WTC11 (cell line): ENCODE results near the gene DGKH. TPM values are rescaled to one million over a fixed set of nuclear protein-coding genes. Genes with fewer than 3 reads are reported as not detected.

Experiments used
- ATAC-seq: fragments of 200-7000 bp; cut with Tn5 transposase; 2 replicates; pipeline ENCODE4 v1.10.0; 2021; ENCODE audit warnings: mild to moderate bottlenecking, moderate library complexity
- CTCF ChIA-PET: fragments of 300-600 bp; sonication (Branson Sonifier 250); formaldehyde crosslinking; loops from one replicate; lab custom pipeline; 2021; ENCODE audit warnings: antibody characterized with exemption; lab: Charles Lee
- POLR2A ChIA-PET: fragments of 350-600 bp; sonication (Branson Sonifier 250); formaldehyde crosslinking; loops from one replicate; lab custom pipeline; 2021; ENCODE audit warnings: antibody characterized with exemption; lab: Charles Lee
- DNase-seq: peaks from one replicate; pipeline ENCODE4 v3.0.0; 2021; ENCODE audit warnings: low spot score
- H3K27ac Mint-ChIP-seq: 2 replicates; pipeline ENCODE4 v1.8.0; 2021; ENCODE audit warnings: mixed read lengths
- H3K27me3 Mint-ChIP-seq: 2 replicates; pipeline ENCODE4 v1.8.0; 2021; ENCODE audit warnings: low read depth, mild to moderate bottlenecking, moderate library complexity, mixed read lengths
- H3K36me3 Mint-ChIP-seq: 2 replicates; pipeline ENCODE4 v1.8.0; 2021; ENCODE audit warnings: mixed read lengths
- H3K4me1 Mint-ChIP-seq: 2 replicates; pipeline ENCODE4 v1.8.0; 2022; ENCODE audit warnings: mixed read lengths
- H3K4me3 Mint-ChIP-seq: 2 replicates; pipeline ENCODE4 v1.8.0; 2021; ENCODE audit warnings: mild to moderate bottlenecking, moderate library complexity, mixed read lengths
- H3K9me3 Mint-ChIP-seq: 2 replicates; pipeline ENCODE4 v1.8.0; 2021; ENCODE audit warnings: mixed read lengths
- AR ChIP-seq: fragments of 250-450 bp; sonication (Bioruptor Pico); IDR thresholded peaks from 2 replicates; pipeline ENCODE4 v1.9.0; 2021; ENCODE audit warnings: mild to moderate bottlenecking
- ARID4B ChIP-seq: sonication (generic); formaldehyde crosslinking; IDR thresholded peaks from 2 replicates; pipeline ENCODE4 v1.8.0; 2023; ENCODE audit warnings: missing genetic modification reagents, mild to moderate bottlenecking, borderline replicate concordance
- CREM ChIP-seq: sonication (generic); formaldehyde crosslinking; IDR thresholded peaks from 2 replicates; pipeline ENCODE4 v1.8.1; 2022; ENCODE audit warnings: mild to moderate bottlenecking, missing genetic modification reagents, moderate library complexity
- ERG ChIP-seq: fragments of 250-450 bp; sonication (Bioruptor Pico); IDR thresholded peaks from 2 replicates; pipeline ENCODE4 v1.8.0; 2021; ENCODE audit warnings: mild to moderate bottlenecking
- ESRRA ChIP-seq: sonication (generic); formaldehyde crosslinking; IDR thresholded peaks from 2 replicates; pipeline ENCODE4 v1.8.1; 2022; ENCODE audit warnings: mild to moderate bottlenecking, missing genetic modification reagents, borderline replicate concordance
- GABPB1 ChIP-seq: sonication (generic); formaldehyde crosslinking; IDR thresholded peaks from 2 replicates; pipeline ENCODE4 v1.8.1; 2023; ENCODE audit warnings: mild to moderate bottlenecking, missing genetic modification reagents
- JAZF1 ChIP-seq: fragments of 250-450 bp; sonication (Bioruptor Pico); IDR thresholded peaks from 2 replicates; pipeline ENCODE4 v1.9.0; 2021; ENCODE audit warnings: moderate library complexity, mild to moderate bottlenecking, inconsistent platforms
- KAT7 ChIP-seq: sonication (generic); formaldehyde crosslinking; IDR thresholded peaks from 2 replicates; pipeline ENCODE4 v1.8.1; 2023; ENCODE audit warnings: missing genetic modification reagents, mild to moderate bottlenecking, borderline replicate concordance
- MAX ChIP-seq: sonication (generic); formaldehyde crosslinking; IDR thresholded peaks from 2 replicates; pipeline ENCODE4 v1.8.0; 2022; ENCODE audit warnings: mild to moderate bottlenecking, missing genetic modification reagents
- NR1H2 ChIP-seq: sonication (generic); formaldehyde crosslinking; IDR thresholded peaks from 2 replicates; pipeline ENCODE4 v1.9.0; 2021; ENCODE audit warnings: mild to moderate bottlenecking, moderate library complexity, missing genetic modification reagents
- PRRX2 ChIP-seq: fragments of 250-450 bp; sonication (Bioruptor Pico); IDR thresholded peaks from 2 replicates; pipeline ENCODE4 v1.8.0; 2021; ENCODE audit warnings: mild to moderate bottlenecking
- TEAD1 ChIP-seq: sonication (generic); formaldehyde crosslinking; IDR thresholded peaks from 2 replicates; pipeline ENCODE4 v1.8.0; 2022; ENCODE audit warnings: mild to moderate bottlenecking, missing genetic modification reagents
- ZBTB21 ChIP-seq: sonication (generic); formaldehyde crosslinking; IDR thresholded peaks from 2 replicates; pipeline ENCODE4 v1.8.1; 2023; ENCODE audit warnings: mild to moderate bottlenecking, missing genetic modification reagents, borderline replicate concordance
- ZNF232 ChIP-seq: sonication (generic); formaldehyde crosslinking; IDR thresholded peaks from 2 replicates; pipeline ENCODE4 v1.8.0; 2022; ENCODE audit warnings: mild to moderate bottlenecking, missing genetic modification reagents
- ZNF281 ChIP-seq: sonication (generic); formaldehyde crosslinking; IDR thresholded peaks from 2 replicates; pipeline ENCODE4 v1.8.0; 2023; ENCODE audit warnings: mild to moderate bottlenecking, missing genetic modification reagents
- ZNF671 ChIP-seq: fragments of 250-450 bp; sonication (Bioruptor Pico); IDR thresholded peaks from 2 replicates; pipeline ENCODE4 v1.8.0; 2021; ENCODE audit warnings: mild to moderate bottlenecking
- total RNA-seq: library from RNA; stranded (reverse); gene quantifications from 3 replicates; pipeline ENCODE4 v1.2.3, GENCODE V29; 2021
- TF ChIP-seq, protein P1 (sequence below): sonication (generic); formaldehyde crosslinking; conservative IDR thresholded peaks from 2 replicates; pipeline ENCODE4 v1.8.1; 2022; ENCODE audit warnings: mild to moderate bottlenecking, missing genetic modification reagents

DGKH gene
- total RNA-seq, 1 experiment from 2014 or later: 7.6 TPM

GRCh38 chr13:42009057-42009456, 39.4 kb upstream of the DGKH start:
- Mint-ChIP-seq H3K27ac (no peak overlapping the region), H3K27me3 (no peaks in the 10 kb centered on the region), H3K9me3 (no peaks in the 10 kb centered on the region), H3K36me3 (no peaks in the 10 kb centered on the region), H3K4me1 (peaks cover 15% of the 10 kb centered on the region)
- no peak for ATAC-seq
- no peak for DNase-seq
- POLR2A ChIA-PET: no interaction called here
- CTCF ChIA-PET: no interaction called here
- TF ChIP-seq ZNF671 (CRISPR knock-in tag) (no peak), PRRX2 (CRISPR knock-in tag) (no peak), NR1H2 (CRISPR knock-in tag) (no peak), JAZF1 (no peak), ARID4B (CRISPR knock-in tag) (no peak), TEAD1 (CRISPR knock-in tag) (no peak), ERG (no peak), ESRRA (CRISPR knock-in tag) (no peak), ZNF232 (CRISPR knock-in tag) (no peak), ZBTB21 (CRISPR knock-in tag) (no peak), MAX (no peak), GABPB1 (CRISPR knock-in tag) (no peak), AR (CRISPR knock-in tag) (no peak), KAT7 (no peak), CREM (CRISPR knock-in tag) (no peak), ZNF281 (CRISPR knock-in tag) (no peak)
- TF ChIP-seq, protein P1, sequence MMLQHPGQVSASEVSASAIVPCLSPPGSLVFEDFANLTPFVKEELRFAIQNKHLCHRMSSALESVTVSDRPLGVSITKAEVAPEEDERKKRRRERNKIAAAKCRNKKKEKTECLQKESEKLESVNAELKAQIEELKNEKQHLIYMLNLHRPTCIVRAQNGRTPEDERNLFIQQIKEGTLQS (CRISPR knock-in tag): no peak
- TF ChIP-seq, all 79 proteins: peak for 0
- H3K4me3 Mint-ChIP-seq: no peak overlapping the region
